WTC11 (cell line): Measurements from ENCODE around the gene CEP126. TPM values are rescaled to one million over a fixed set of nuclear protein-coding genes. Genes with fewer than 3 reads are reported as not detected.

Experiments
- ATAC-seq: fragments of 200-7000 bp; cut with Tn5 transposase; 2 replicates; pipeline ENCODE4 v1.10.0; 2021; ENCODE audit warnings: mild to moderate bottlenecking, moderate library complexity
- CTCF ChIA-PET: fragments of 300-600 bp; sonication (Branson Sonifier 250); formaldehyde crosslinking; loops from one replicate; lab custom pipeline; 2021; ENCODE audit warnings: antibody characterized with exemption; lab: Charles Lee
- POLR2A ChIA-PET: fragments of 350-600 bp; sonication (Branson Sonifier 250); formaldehyde crosslinking; loops from one replicate; lab custom pipeline; 2021; ENCODE audit warnings: antibody characterized with exemption; lab: Charles Lee
- DNase-seq: peaks from one replicate; pipeline ENCODE4 v3.0.0; 2021; ENCODE audit warnings: low spot score
- H3K27ac Mint-ChIP-seq: 2 replicates; pipeline ENCODE4 v1.8.0; 2021; ENCODE audit warnings: mixed read lengths
- H3K27me3 Mint-ChIP-seq: 2 replicates; pipeline ENCODE4 v1.8.0; 2021; ENCODE audit warnings: low read depth, mild to moderate bottlenecking, moderate library complexity, mixed read lengths
- H3K36me3 Mint-ChIP-seq: 2 replicates; pipeline ENCODE4 v1.8.0; 2021; ENCODE audit warnings: mixed read lengths
- H3K4me1 Mint-ChIP-seq: 2 replicates; pipeline ENCODE4 v1.8.0; 2022; ENCODE audit warnings: mixed read lengths
- H3K4me3 Mint-ChIP-seq: 2 replicates; pipeline ENCODE4 v1.8.0; 2021; ENCODE audit warnings: mild to moderate bottlenecking, moderate library complexity, mixed read lengths
- H3K9me3 Mint-ChIP-seq: 2 replicates; pipeline ENCODE4 v1.8.0; 2021; ENCODE audit warnings: mixed read lengths
- ERG ChIP-seq: fragments of 250-450 bp; sonication (Bioruptor Pico); IDR thresholded peaks from 2 replicates; pipeline ENCODE4 v1.8.0; 2021; ENCODE audit warnings: mild to moderate bottlenecking
- FOXJ3 ChIP-seq: sonication (generic); formaldehyde crosslinking; IDR thresholded peaks from 2 replicates; pipeline ENCODE4 v1.9.0; 2021; ENCODE audit warnings: missing genetic modification reagents, mild to moderate bottlenecking, borderline replicate concordance
- MYBL2 ChIP-seq: sonication (generic); formaldehyde crosslinking; IDR thresholded peaks from 2 replicates; pipeline ENCODE4 v1.8.1; 2023; ENCODE audit warnings: mild to moderate bottlenecking, moderate library complexity, missing genetic modification reagents
- PRRX2 ChIP-seq: fragments of 250-450 bp; sonication (Bioruptor Pico); IDR thresholded peaks from 2 replicates; pipeline ENCODE4 v1.8.0; 2021; ENCODE audit warnings: mild to moderate bottlenecking
- RORB ChIP-seq: fragments of 250-450 bp; sonication (Bioruptor Pico); IDR thresholded peaks from 2 replicates; pipeline ENCODE4 v1.9.0; 2021; ENCODE audit warnings: mild to moderate bottlenecking
- SOX15 ChIP-seq: fragments of 250-450 bp; sonication (Bioruptor Pico); IDR thresholded peaks from 2 replicates; pipeline ENCODE4 v1.9.0; 2021; ENCODE audit warnings: mild to moderate bottlenecking
- TEAD1 ChIP-seq: sonication (generic); formaldehyde crosslinking; IDR thresholded peaks from 2 replicates; pipeline ENCODE4 v1.8.0; 2022; ENCODE audit warnings: mild to moderate bottlenecking, missing genetic modification reagents
- USF1 ChIP-seq: sonication (generic); formaldehyde crosslinking; IDR thresholded peaks from 2 replicates; pipeline ENCODE4 v1.8.0; 2022; ENCODE audit warnings: mild to moderate bottlenecking, missing genetic modification reagents
- ZNF121 ChIP-seq: sonication (generic); formaldehyde crosslinking; IDR thresholded peaks from 2 replicates; pipeline ENCODE4 v1.8.0; 2023; ENCODE audit warnings: missing genetic modification reagents
- ZNF138 ChIP-seq: sonication (generic); formaldehyde crosslinking; conservative IDR thresholded peaks from 2 replicates; pipeline ENCODE4 v1.8.1; 2022; ENCODE audit warnings: mild to moderate bottlenecking, moderate library complexity, missing genetic modification reagents
- ZNF232 ChIP-seq: sonication (generic); formaldehyde crosslinking; IDR thresholded peaks from 2 replicates; pipeline ENCODE4 v1.8.0; 2022; ENCODE audit warnings: mild to moderate bottlenecking, missing genetic modification reagents
- ZNF317 ChIP-seq: sonication (generic); formaldehyde crosslinking; IDR thresholded peaks from 2 replicates; pipeline ENCODE4 v1.8.1; 2023; ENCODE audit warnings: low read depth, mild to moderate bottlenecking, moderate library complexity, missing genetic modification reagents, borderline replicate concordance
- ZNF396 ChIP-seq: fragments of 250-450 bp; sonication (Bioruptor Pico); IDR thresholded peaks from 2 replicates; pipeline ENCODE4 v1.8.0; 2021; ENCODE audit warnings: mild to moderate bottlenecking, moderate library complexity, borderline replicate concordance
- ZNF416 ChIP-seq: fragments of 250-450 bp; sonication (Bioruptor Pico); IDR thresholded peaks from 2 replicates; pipeline ENCODE4 v1.9.0; 2021; ENCODE audit warnings: mild to moderate bottlenecking, inconsistent platforms
- ZNF671 ChIP-seq: fragments of 250-450 bp; sonication (Bioruptor Pico); IDR thresholded peaks from 2 replicates; pipeline ENCODE4 v1.8.0; 2021; ENCODE audit warnings: mild to moderate bottlenecking
- total RNA-seq: library from RNA; stranded (reverse); gene quantifications from 3 replicates; pipeline ENCODE4 v1.2.3, GENCODE V29; 2021
- TF ChIP-seq, protein P1 (sequence below): fragments of 200-600 bp; IDR thresholded peaks from 2 replicates; pipeline ENCODE4 v1.8.0; 2022; ENCODE audit warnings: antibody characterized with exemption
- TF ChIP-seq, protein P2 (sequence below): sonication (generic); formaldehyde crosslinking; IDR thresholded peaks from 2 replicates; pipeline ENCODE4 v1.8.0; 2022; ENCODE audit warnings: missing genetic modification reagents
- TF ChIP-seq, protein P3 (sequence below): sonication (generic); formaldehyde crosslinking; IDR thresholded peaks from 2 replicates; pipeline ENCODE4 v1.8.1; 2022; ENCODE audit warnings: low read depth, missing genetic modification reagents, borderline replicate concordance

Gene CEP126
- total RNA-seq, 1 experiment from 2014 or later = 2.4 TPM

GRCh38 chr11:101880222-101880621, 34.6 kb upstream of the CEP126 start:
- no peaks in the 10 kb centered on the region for H3K36me3 Mint-ChIP-seq
- no peak for TF ChIP-seq ZNF671 (CRISPR knock-in tag)
- TF ChIP-seq, protein P1, sequence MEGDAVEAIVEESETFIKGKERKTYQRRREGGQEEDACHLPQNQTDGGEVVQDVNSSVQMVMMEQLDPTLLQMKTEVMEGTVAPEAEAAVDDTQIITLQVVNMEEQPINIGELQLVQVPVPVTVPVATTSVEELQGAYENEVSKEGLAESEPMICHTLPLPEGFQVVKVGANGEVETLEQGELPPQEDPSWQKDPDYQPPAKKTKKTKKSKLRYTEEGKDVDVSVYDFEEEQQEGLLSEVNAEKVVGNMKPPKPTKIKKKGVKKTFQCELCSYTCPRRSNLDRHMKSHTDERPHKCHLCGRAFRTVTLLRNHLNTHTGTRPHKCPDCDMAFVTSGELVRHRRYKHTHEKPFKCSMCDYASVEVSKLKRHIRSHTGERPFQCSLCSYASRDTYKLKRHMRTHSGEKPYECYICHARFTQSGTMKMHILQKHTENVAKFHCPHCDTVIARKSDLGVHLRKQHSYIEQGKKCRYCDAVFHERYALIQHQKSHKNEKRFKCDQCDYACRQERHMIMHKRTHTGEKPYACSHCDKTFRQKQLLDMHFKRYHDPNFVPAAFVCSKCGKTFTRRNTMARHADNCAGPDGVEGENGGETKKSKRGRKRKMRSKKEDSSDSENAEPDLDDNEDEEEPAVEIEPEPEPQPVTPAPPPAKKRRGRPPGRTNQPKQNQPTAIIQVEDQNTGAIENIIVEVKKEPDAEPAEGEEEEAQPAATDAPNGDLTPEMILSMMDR = peak; percentile 34; the same call in 1 of the 2 replicates
- TF ChIP-seq, all 79 proteins: peak for 1
- Mint-ChIP-seq H3K4me3 (no peak overlapping the region), H3K4me1 (no peaks in the 10 kb centered on the region), H3K27me3 (no peaks in the 10 kb centered on the region; the same call in 1 of the 2 replicates), H3K9me3 (no peaks in the 10 kb centered on the region), H3K27ac (no peak overlapping the region)
- ChIA-PET POLR2A (no interaction called here), CTCF (interaction anchor here (0.6 to 2.0 kb wide), 8 partner anchors 10 to 131 kb away, joined by 3 to 8 read pairs (median 3); no protein-coding TSS in a partner anchor)
- peak; percentile 63 for ATAC-seq
- no peak for DNase-seq

DNA sequence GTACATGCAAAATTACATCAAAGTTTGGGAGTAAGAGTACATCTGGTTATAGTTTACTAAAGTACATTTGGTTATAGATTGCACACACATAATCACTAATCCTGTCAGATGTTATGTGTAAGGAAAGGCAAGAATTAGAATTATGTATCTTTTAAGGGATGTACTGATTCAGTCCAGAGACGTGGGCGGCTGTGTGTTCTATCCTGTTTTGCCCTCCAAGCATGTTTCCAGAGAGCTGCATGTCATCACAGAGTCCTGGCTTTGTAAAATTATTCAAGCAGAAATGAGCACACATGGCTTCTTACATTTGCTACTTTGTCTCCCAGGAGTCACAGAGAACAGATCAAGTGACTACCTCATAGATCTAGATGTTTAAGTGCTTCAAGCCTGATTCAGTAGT, 33.2 kb upstream of the CEP126 start:
- TF ChIP-seq ZNF396 (CRISPR knock-in tag) (no peak), ERG (no peak), RORB (no peak), MYBL2 (CRISPR knock-in tag) (no peak), ZNF138 (no peak), SOX15 (CRISPR knock-in tag) (no peak), ZNF121 (CRISPR knock-in tag) (no peak), PRRX2 (CRISPR knock-in tag) (no peak), FOXJ3 (CRISPR knock-in tag) (no peak), USF1 (CRISPR knock-in tag) (no peak), ZNF416 (CRISPR knock-in tag) (no peak), ZNF317 (CRISPR knock-in tag) (no peak), ZNF232 (CRISPR knock-in tag) (no peak), TEAD1 (CRISPR knock-in tag) (no peak)
- TF ChIP-seq, protein P2, sequence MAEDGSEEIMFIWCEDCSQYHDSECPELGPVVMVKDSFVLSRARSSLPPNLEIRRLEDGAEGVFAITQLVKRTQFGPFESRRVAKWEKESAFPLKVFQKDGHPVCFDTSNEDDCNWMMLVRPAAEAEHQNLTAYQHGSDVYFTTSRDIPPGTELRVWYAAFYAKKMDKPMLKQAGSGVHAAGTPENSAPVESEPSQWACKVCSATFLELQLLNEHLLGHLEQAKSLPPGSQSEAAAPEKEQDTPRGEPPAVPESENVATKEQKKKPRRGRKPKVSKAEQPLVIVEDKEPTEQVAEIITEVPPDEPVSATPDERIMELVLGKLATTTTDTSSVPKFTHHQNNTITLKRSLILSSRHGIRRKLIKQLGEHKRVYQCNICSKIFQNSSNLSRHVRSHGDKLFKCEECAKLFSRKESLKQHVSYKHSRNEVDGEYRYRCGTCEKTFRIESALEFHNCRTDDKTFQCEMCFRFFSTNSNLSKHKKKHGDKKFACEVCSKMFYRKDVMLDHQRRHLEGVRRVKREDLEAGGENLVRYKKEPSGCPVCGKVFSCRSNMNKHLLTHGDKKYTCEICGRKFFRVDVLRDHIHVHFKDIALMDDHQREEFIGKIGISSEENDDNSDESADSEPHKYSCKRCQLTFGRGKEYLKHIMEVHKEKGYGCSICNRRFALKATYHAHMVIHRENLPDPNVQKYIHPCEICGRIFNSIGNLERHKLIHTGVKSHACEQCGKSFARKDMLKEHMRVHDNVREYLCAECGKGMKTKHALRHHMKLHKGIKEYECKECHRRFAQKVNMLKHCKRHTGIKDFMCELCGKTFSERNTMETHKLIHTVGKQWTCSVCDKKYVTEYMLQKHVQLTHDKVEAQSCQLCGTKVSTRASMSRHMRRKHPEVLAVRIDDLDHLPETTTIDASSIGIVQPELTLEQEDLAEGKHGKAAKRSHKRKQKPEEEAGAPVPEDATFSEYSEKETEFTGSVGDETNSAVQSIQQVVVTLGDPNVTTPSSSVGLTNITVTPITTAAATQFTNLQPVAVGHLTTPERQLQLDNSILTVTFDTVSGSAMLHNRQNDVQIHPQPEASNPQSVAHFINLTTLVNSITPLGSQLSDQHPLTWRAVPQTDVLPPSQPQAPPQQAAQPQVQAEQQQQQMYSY (CRISPR knock-in tag) = no peak
- TF ChIP-seq, protein P3, sequence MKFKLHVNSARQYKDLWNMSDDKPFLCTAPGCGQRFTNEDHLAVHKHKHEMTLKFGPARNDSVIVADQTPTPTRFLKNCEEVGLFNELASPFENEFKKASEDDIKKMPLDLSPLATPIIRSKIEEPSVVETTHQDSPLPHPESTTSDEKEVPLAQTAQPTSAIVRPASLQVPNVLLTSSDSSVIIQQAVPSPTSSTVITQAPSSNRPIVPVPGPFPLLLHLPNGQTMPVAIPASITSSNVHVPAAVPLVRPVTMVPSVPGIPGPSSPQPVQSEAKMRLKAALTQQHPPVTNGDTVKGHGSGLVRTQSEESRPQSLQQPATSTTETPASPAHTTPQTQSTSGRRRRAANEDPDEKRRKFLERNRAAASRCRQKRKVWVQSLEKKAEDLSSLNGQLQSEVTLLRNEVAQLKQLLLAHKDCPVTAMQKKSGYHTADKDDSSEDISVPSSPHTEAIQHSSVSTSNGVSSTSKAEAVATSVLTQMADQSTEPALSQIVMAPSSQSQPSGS (CRISPR knock-in tag) = no peak
- DNase-seq (no peak), ATAC-seq (no peak)
- H3K4me3 Mint-ChIP-seq = no peak overlapping the region
- H3K27ac Mint-ChIP-seq = no peak overlapping the region
- H3K36me3 Mint-ChIP-seq = no peaks in the 10 kb centered on the region
- ChIA-PET POLR2A (no interaction called here), CTCF (no interaction called here)
- H3K9me3 Mint-ChIP-seq = no peaks in the 10 kb centered on the region
- no peaks in the 10 kb centered on the region; the same call in 1 of the 2 replicates for H3K27me3 Mint-ChIP-seq
- no peaks in the 10 kb centered on the region for H3K4me1 Mint-ChIP-seq
